ENCODE results near the gene IRF3.
A peak's percentile ranks its signal among the peaks of the same experiment; 100 is the strongest.

IRF3 gene

DNA sequence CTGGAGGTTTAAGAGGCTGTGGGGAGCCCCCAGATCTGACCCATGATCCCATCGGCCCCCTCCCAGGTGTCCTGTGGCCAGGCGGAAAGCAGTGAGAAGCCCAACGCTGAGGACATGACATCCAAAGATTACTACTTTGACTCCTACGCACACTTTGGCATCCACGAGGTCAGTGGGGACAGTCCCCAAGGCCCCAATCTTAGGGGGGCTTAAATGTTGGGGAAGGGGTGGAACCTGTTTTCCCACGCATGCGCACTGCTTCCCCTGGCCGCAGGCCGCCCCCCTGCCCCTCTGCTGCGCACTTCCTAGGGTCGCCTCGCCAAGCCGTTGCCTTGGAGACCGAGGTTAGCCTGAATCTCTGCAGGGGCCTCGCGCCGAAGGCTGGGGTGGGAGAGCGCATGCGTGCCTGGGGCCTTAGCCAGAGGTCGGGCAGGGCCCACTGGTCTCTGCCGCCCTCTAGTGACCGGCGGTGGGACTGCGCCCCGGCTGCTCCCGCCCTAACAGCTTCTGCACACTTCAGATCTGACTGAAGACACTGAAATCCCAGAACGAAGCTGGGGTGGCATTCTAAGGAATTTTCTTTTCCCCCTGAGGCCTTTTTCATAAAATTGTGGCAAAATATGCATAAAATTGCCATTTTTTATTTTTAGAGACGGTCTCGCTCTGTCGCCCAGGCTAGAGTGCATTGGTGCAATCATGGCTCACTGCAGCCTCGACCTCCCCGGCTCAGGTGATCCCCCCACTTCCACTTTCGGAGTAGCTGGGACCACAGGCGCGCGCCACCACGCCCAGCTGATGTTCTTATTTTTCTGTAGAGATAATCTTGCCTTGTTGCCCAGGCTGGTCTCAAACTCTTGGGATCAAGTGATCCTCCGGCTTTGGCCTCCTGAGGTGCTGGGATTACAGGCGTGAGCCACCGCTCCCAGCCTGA is 15.0 kb upstream of the IRF3 start:
- H3F3A ChIP-seq (ENCODE audit: insufficient read depth) = peaks cover 15% of the 10 kb centered on the region
- peak overlapping the region; percentile 97 for H3K9ac ChIP-seq (ENCODE audit: low read length)
- H3K27me3 ChIP-seq (ENCODE audit: low read length) = no peaks in the 10 kb centered on the region
- TF ChIP-seq EZH2phosphoT487 (conservative IDR thresholded peaks at IDR 0.05; ENCODE audit: low read length) = no peak
- TF ChIP-seq, protein P1, sequence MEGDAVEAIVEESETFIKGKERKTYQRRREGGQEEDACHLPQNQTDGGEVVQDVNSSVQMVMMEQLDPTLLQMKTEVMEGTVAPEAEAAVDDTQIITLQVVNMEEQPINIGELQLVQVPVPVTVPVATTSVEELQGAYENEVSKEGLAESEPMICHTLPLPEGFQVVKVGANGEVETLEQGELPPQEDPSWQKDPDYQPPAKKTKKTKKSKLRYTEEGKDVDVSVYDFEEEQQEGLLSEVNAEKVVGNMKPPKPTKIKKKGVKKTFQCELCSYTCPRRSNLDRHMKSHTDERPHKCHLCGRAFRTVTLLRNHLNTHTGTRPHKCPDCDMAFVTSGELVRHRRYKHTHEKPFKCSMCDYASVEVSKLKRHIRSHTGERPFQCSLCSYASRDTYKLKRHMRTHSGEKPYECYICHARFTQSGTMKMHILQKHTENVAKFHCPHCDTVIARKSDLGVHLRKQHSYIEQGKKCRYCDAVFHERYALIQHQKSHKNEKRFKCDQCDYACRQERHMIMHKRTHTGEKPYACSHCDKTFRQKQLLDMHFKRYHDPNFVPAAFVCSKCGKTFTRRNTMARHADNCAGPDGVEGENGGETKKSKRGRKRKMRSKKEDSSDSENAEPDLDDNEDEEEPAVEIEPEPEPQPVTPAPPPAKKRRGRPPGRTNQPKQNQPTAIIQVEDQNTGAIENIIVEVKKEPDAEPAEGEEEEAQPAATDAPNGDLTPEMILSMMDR (IDR thresholded peaks at IDR 0.05; ENCODE audit: insufficient read depth, low read length, poor library complexity, severe bottlenecking) = peak; percentile 93
- H3K4me2 ChIP-seq (ENCODE audit: low read depth, low read length, poor library complexity, severe bottlenecking) = peak overlapping the region; percentile 70
- H3K4me3 ChIP-seq (ENCODE audit: insufficient read depth, low read length, poor library complexity, severe bottlenecking) = peak overlapping the region; percentile 12
- peaks cover 19% of the 10 kb centered on the region for H3K36me3 ChIP-seq (ENCODE audit: low read length)
- H3K79me2 ChIP-seq (ENCODE audit: insufficient read depth, low read length) = peaks cover 50% of the 10 kb centered on the region
- no peaks in the 10 kb centered on the region for H3K9me3 ChIP-seq (ENCODE audit: insufficient read depth, low read length)
- no peak overlapping the region for H2AFZ ChIP-seq (ENCODE audit: low read depth, low read length, severe bottlenecking)
- peaks cover 10% of the 10 kb centered on the region; the same call in 1 of the 2 replicates for H4K20me1 ChIP-seq (ENCODE audit: low read depth, low read length)
- no peaks in the 10 kb centered on the region for H3K9me2 ChIP-seq (replicated peaks; ENCODE audit: insufficient read depth, low read length)
- H3K27ac ChIP-seq (ENCODE audit: low read depth, low read length) = peak overlapping the region; percentile 27

DNA sequence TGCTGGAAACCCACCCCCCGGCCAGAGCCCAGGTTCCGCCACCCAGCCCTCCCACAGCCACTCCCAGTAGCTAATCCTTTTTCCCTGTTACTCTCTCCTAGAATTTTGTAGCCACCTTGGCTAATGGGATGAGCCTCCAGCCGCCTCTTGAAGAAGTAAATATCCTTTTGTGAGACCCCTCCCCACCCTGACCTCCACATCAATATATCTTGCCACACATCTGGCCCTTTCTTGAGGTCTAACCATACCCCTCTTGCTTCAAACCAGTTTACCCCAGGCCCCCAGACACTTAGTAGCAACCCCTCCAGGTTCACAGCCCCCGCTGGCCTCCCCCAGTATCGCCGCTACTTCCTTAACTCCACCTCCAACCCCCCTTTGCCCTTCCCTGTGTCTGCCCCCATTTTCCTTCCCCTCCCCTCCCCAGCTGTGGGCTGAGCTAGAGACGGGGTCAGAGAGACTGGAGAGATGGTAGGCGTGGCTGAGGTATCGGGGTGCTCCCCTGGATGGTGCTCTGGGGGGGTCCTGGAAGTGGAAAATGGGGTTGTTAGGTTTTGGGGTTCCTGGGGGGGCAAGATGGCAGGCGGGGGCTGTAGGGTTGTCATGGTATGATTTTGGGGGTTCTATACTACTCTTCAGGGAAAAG is 14.2 kb upstream of the IRF3 start:
- Histone ChIP-seq H3K4me3 (ENCODE audit: insufficient read depth, low read length, poor library complexity, severe bottlenecking) (peak overlapping the region; percentile 29), H2AFZ (ENCODE audit: low read depth, low read length, severe bottlenecking) (no peak overlapping the region), H3F3A (ENCODE audit: insufficient read depth) (peaks cover 18% of the 10 kb centered on the region), H3K4me2 (ENCODE audit: low read depth, low read length, poor library complexity, severe bottlenecking) (peak overlapping the region; percentile 70), H4K20me1 (ENCODE audit: low read depth, low read length) (peaks cover 10% of the 10 kb centered on the region; the same call in 1 of the 2 replicates), H3K27me3 (ENCODE audit: low read length) (no peaks in the 10 kb centered on the region), H3K9ac (ENCODE audit: low read length) (peak overlapping the region; percentile 97), H3K79me2 (ENCODE audit: insufficient read depth, low read length) (peaks cover 50% of the 10 kb centered on the region), H3K9me3 (ENCODE audit: insufficient read depth, low read length) (no peaks in the 10 kb centered on the region), H3K36me3 (ENCODE audit: low read length) (peaks cover 15% of the 10 kb centered on the region), H3K9me2 (replicated peaks; ENCODE audit: insufficient read depth, low read length) (no peaks in the 10 kb centered on the region), H3K27ac (ENCODE audit: low read depth, low read length) (peak overlapping the region; percentile 27)
- no peak for TF ChIP-seq EZH2phosphoT487 (conservative IDR thresholded peaks at IDR 0.05; ENCODE audit: low read length)
- TF ChIP-seq, protein P1 (IDR thresholded peaks at IDR 0.05; ENCODE audit: insufficient read depth, low read length, poor library complexity, severe bottlenecking) = no peak

DNA sequence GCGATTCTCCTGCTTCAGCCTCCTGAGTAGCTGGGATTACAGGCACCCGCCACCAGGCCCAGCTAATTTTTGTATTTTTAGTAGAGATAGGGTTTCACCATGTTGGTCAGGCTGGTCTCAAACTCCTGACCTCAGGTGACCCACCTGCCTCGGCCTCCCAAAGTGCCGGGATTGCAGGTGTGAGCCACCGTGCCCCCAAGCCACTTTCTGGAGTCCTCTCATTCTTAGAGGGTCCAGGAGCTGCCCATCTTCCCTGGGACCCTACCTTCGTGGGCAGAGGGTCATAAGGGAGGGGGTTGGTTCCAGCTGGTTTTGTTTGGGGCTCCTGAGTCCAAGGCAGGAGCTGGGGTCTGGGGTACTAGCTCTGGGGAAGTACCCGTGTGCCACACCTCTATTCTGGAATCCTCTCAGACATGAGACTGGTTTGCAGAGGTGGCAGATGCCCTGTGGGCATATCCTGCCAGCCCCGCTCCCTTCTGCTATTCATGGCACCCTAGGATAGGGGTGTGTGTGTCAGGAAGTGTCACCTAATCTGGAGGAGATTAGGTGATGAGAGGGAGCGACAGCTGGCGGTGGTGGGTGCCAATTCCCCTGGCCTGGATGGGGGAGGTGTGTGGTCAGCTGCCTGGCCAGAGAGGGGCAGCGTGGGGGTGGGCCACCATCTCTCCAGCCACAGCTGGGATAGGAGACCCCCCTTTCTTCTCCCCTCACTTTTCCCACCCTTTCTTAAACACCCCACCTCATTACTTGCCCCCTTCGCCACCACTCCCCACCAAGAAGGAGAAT is 13.5 kb upstream of the IRF3 start:
- H2AFZ ChIP-seq (ENCODE audit: low read depth, low read length, severe bottlenecking) = no peak overlapping the region
- peaks cover 15% of the 10 kb centered on the region for H3K36me3 ChIP-seq (ENCODE audit: low read length)
- H3K4me2 ChIP-seq (ENCODE audit: low read depth, low read length, poor library complexity, severe bottlenecking) = peak overlapping the region; percentile 70
- peak overlapping the region; percentile 97 for H3K9ac ChIP-seq (ENCODE audit: low read length)
- peaks cover 50% of the 10 kb centered on the region for H3K79me2 ChIP-seq (ENCODE audit: insufficient read depth, low read length)
- H3K27ac ChIP-seq (ENCODE audit: low read depth, low read length) = peak overlapping the region; percentile 25; the same call in 1 of the 2 replicates
- H3K27me3 ChIP-seq (ENCODE audit: low read length) = no peaks in the 10 kb centered on the region
- H3K4me3 ChIP-seq (ENCODE audit: insufficient read depth, low read length, poor library complexity, severe bottlenecking) = peak overlapping the region; percentile 29
- H3K9me2 ChIP-seq (replicated peaks; ENCODE audit: insufficient read depth, low read length) = no peaks in the 10 kb centered on the region
- H3F3A ChIP-seq (ENCODE audit: insufficient read depth) = peaks cover 22% of the 10 kb centered on the region
- TF ChIP-seq, protein P1 (IDR thresholded peaks at IDR 0.05; ENCODE audit: insufficient read depth, low read length, poor library complexity, severe bottlenecking) = no peak
- no peaks in the 10 kb centered on the region for H3K9me3 ChIP-seq (ENCODE audit: insufficient read depth, low read length)
- peaks cover 9% of the 10 kb centered on the region; the same call in 1 of the 2 replicates for H4K20me1 ChIP-seq (ENCODE audit: low read depth, low read length)
